ENCODE results near the gene ANGEL1.

Gene ANGEL1

GRCh38 chr14:76754586-76754985 is 58.1 kb downstream of the ANGEL1 start:
- Histone ChIP-seq H3F3A (ENCODE audit: insufficient read depth, low read length) (no peaks in the 10 kb centered on the region), H3K27ac (ENCODE audit: low read depth, low read length, poor library complexity, severe bottlenecking) (no peak overlapping the region), H3K36me3 (ENCODE audit: insufficient read depth, low read length) (no peaks in the 10 kb centered on the region), H3K4me3 (ENCODE audit: low read depth, low read length, poor library complexity, severe bottlenecking) (no peak overlapping the region), H3K9ac (ENCODE audit: low read length) (no peak overlapping the region), H2AFZ (ENCODE audit: low read length) (no peak overlapping the region), H3K4me1 (ENCODE audit: insufficient read depth, low read length, severe bottlenecking) (no peaks in the 10 kb centered on the region), H3K4me2 (ENCODE audit: low read length) (no peak overlapping the region), H3K27me3 (ENCODE audit: insufficient read depth, low read length) (no peaks in the 10 kb centered on the region; the same call in 1 of the 2 replicates), H3K9me2 (ENCODE audit: low read depth, low read length) (no peaks in the 10 kb centered on the region), H3K9me3 (ENCODE audit: low read length) (no peaks in the 10 kb centered on the region), H4K20me1 (ENCODE audit: insufficient read depth, low read length) (no peaks in the 10 kb centered on the region), H3K79me2 (ENCODE audit: insufficient read depth, low read length) (no peaks in the 10 kb centered on the region)
- no peak for TF ChIP-seq EZH2 (IDR thresholded peaks at IDR 0.05; ENCODE audit: borderline replicate concordance, low read length)
- TF ChIP-seq, protein P1, sequence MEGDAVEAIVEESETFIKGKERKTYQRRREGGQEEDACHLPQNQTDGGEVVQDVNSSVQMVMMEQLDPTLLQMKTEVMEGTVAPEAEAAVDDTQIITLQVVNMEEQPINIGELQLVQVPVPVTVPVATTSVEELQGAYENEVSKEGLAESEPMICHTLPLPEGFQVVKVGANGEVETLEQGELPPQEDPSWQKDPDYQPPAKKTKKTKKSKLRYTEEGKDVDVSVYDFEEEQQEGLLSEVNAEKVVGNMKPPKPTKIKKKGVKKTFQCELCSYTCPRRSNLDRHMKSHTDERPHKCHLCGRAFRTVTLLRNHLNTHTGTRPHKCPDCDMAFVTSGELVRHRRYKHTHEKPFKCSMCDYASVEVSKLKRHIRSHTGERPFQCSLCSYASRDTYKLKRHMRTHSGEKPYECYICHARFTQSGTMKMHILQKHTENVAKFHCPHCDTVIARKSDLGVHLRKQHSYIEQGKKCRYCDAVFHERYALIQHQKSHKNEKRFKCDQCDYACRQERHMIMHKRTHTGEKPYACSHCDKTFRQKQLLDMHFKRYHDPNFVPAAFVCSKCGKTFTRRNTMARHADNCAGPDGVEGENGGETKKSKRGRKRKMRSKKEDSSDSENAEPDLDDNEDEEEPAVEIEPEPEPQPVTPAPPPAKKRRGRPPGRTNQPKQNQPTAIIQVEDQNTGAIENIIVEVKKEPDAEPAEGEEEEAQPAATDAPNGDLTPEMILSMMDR (IDR thresholded peaks at IDR 0.05; ENCODE audit: low read length): no peak

GRCh38 chr14:76753541-76754198 is 59.0 kb downstream of the ANGEL1 start:
- no peak overlapping the region for H3K4me3 ChIP-seq (ENCODE audit: low read depth, low read length, poor library complexity, severe bottlenecking)
- no peak for TF ChIP-seq EZH2 (IDR thresholded peaks at IDR 0.05; ENCODE audit: borderline replicate concordance, low read length)
- TF ChIP-seq, protein P1 (IDR thresholded peaks at IDR 0.05; ENCODE audit: low read length): no peak
- no peaks in the 10 kb centered on the region for H3K9me3 ChIP-seq (ENCODE audit: low read length)
- H3K9me2 ChIP-seq (ENCODE audit: low read depth, low read length): no peaks in the 10 kb centered on the region
- no peaks in the 10 kb centered on the region; the same call in 1 of the 2 replicates for H3K27me3 ChIP-seq (ENCODE audit: insufficient read depth, low read length)
- H3F3A ChIP-seq (ENCODE audit: insufficient read depth, low read length): no peaks in the 10 kb centered on the region
- H3K36me3 ChIP-seq (ENCODE audit: insufficient read depth, low read length): no peaks in the 10 kb centered on the region
- no peaks in the 10 kb centered on the region for H3K4me1 ChIP-seq (ENCODE audit: insufficient read depth, low read length, severe bottlenecking)
- H3K27ac ChIP-seq (ENCODE audit: low read depth, low read length, poor library complexity, severe bottlenecking): no peak overlapping the region
- no peak overlapping the region for H3K9ac ChIP-seq (ENCODE audit: low read length)
- H3K79me2 ChIP-seq (ENCODE audit: insufficient read depth, low read length): no peaks in the 10 kb centered on the region
- no peak overlapping the region for H3K4me2 ChIP-seq (ENCODE audit: low read length)
- H4K20me1 ChIP-seq (ENCODE audit: insufficient read depth, low read length): no peaks in the 10 kb centered on the region
- no peak overlapping the region for H2AFZ ChIP-seq (ENCODE audit: low read length)

DNA sequence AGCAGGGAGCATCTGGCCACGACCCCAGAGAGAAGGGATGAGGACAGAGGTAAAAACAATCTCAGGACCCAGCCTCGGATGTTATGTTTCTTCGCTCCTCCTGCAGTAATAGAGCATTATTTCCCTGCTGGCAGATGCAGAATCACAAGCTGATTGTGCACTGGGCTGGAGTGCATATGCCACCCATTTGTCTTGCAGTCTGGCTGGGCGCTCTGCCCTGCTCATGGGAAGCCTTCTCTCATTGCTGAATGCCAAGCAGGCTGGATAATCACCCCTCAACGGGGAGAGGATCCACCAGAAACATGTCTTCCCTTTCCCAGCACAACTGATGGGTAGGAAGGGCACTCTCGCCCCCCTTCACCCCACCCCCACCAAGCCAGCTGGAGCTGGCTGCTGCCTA is 59.9 kb downstream of the ANGEL1 start:
- H4K20me1 ChIP-seq (ENCODE audit: insufficient read depth, low read length): no peaks in the 10 kb centered on the region
- H3K27ac ChIP-seq (ENCODE audit: low read depth, low read length, poor library complexity, severe bottlenecking): no peak overlapping the region
- no peaks in the 10 kb centered on the region for H3K79me2 ChIP-seq (ENCODE audit: insufficient read depth, low read length)
- H3K4me3 ChIP-seq (ENCODE audit: low read depth, low read length, poor library complexity, severe bottlenecking): no peak overlapping the region
- H3K9ac ChIP-seq (ENCODE audit: low read length): no peak overlapping the region
- H3K4me1 ChIP-seq (ENCODE audit: insufficient read depth, low read length, severe bottlenecking): no peaks in the 10 kb centered on the region
- no peaks in the 10 kb centered on the region for H3K9me2 ChIP-seq (ENCODE audit: low read depth, low read length)
- no peak overlapping the region for H3K4me2 ChIP-seq (ENCODE audit: low read length)
- H3F3A ChIP-seq (ENCODE audit: insufficient read depth, low read length): no peaks in the 10 kb centered on the region
- TF ChIP-seq EZH2 (IDR thresholded peaks at IDR 0.05; ENCODE audit: borderline replicate concordance, low read length): no peak
- TF ChIP-seq, protein P1 (IDR thresholded peaks at IDR 0.05; ENCODE audit: low read length): no peak
- no peak overlapping the region for H2AFZ ChIP-seq (ENCODE audit: low read length)
- H3K9me3 ChIP-seq (ENCODE audit: low read length): no peaks in the 10 kb centered on the region
- H3K36me3 ChIP-seq (ENCODE audit: insufficient read depth, low read length): no peaks in the 10 kb centered on the region
- no peaks in the 10 kb centered on the region; the same call in 1 of the 2 replicates for H3K27me3 ChIP-seq (ENCODE audit: insufficient read depth, low read length)

Measured in OCI-LY1 (cell line).